ENCODE results near the gene MOB2. TPM values are rescaled to one million over a fixed set of nuclear protein-coding genes. Genes with fewer than 3 reads are reported as not detected.

The MOB2 gene
- total and polyA plus RNA-seq, 2 of the 13 experiments (the other 11 are each of a cell fraction or from before 2014, with no cell fraction given) = 21.8 to 27.7 TPM

DNA sequence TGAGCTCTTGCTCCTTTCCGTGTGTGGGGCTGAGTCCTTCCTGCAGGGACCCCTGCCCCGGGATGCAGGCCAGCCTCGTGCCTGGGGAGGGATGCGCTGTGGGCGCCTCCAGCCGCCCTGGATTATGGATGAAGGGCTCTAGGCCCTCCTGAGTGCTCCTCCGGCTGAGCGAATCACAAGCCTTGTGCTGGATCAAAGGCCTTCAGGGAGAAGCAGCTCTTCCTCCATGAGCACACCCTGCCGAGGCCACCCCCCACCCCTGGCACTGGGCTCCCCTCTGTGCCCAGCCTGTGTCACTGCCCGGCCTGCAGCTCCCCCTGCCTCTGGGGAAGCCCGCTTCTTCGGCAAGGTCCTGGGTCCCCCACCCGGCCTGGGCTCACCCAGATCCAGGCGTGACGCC lies 53.0 kb downstream of the MOB2 start:
- WGBS (ENCODE audit: low lambda C conversion rate) = 64% methylated on average over 6 of the region's 15 CpGs

More for the DNA sequence above, 53.0 kb downstream of the MOB2 start:
- no TSS peak for BruUV-seq (replicated peaks)
- in situ Hi-C loops (cut with HindIII; ENCODE audit: extremely low pct_ligation_motif_present, low pct_unique_long_range_greater_than_20kb) = no loop called here
- TF ChIP-seq, protein P1, sequence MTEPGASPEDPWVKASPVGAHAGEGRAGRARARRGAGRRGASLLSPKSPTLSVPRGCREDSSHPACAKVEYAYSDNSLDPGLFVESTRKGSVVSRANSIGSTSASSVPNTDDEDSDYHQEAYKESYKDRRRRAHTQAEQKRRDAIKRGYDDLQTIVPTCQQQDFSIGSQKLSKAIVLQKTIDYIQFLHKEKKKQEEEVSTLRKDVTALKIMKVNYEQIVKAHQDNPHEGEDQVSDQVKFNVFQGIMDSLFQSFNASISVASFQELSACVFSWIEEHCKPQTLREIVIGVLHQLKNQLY (CRISPR knock-in tag; IDR thresholded peaks at IDR 0.05) = no peak
- TF ChIP-seq ZNF382 (CRISPR knock-in tag; IDR thresholded peaks at IDR 0.05; ENCODE audit: borderline replicate concordance) = no peak
- TF ChIP-seq ZNF850 (CRISPR knock-in tag; conservative IDR thresholded peaks at IDR 0.05) = no peak
- no peak for TF ChIP-seq CBX2 (IDR thresholded peaks at IDR 0.05; ENCODE audit: low read depth, low read length)
- no peak for TF ChIP-seq CBX2 (CRISPR knock-in tag; IDR thresholded peaks at IDR 0.05; ENCODE audit: low read depth)
- TF ChIP-seq ELF4 (CRISPR knock-in tag; IDR thresholded peaks at IDR 0.05; ENCODE audit: borderline replicate concordance) = no peak
- TF ChIP-seq KDM1A (CRISPR knock-in tag; IDR thresholded peaks at IDR 0.05) = no peak
- TF ChIP-seq SIN3A (IDR thresholded peaks at IDR 0.05; ENCODE audit: borderline replicate concordance, low read depth, low read length) = no peak
- no peak for TF ChIP-seq ZSCAN29 (CRISPR knock-in tag; conservative IDR thresholded peaks at IDR 0.05)
- TF ChIP-seq SMYD3 (CRISPR knock-in tag; IDR thresholded peaks at IDR 0.05) = no peak
- TF ChIP-seq, protein P2, sequence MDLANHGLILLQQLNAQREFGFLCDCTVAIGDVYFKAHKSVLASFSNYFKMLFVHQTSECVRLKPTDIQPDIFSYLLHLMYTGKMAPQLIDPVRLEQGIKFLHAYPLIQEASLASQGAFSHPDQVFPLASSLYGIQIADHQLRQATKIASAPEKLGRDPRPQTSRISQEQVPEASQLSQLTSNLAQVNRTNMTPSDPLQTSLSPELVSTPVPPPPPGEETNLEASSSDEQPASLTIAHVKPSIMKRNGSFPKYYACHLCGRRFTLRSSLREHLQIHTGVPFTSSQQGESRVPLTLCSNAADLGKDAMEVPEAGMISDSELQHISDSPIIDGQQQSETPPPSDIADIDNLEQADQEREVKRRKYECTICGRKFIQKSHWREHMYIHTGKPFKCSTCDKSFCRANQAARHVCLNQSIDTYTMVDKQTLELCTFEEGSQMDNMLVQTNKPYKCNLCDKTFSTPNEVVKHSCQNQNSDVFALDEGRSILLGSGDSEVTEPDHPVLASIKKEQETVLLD (CRISPR knock-in tag; IDR thresholded peaks at IDR 0.05; ENCODE audit: low read depth) = no peak
- no peak for TF ChIP-seq GATAD1 (CRISPR knock-in tag; IDR thresholded peaks at IDR 0.05)
- TF ChIP-seq REL (CRISPR knock-in tag; conservative IDR thresholded peaks at IDR 0.05) = no peak
- TF ChIP-seq CREB1 (IDR thresholded peaks at IDR 0.05) = no peak
- no peak for TF ChIP-seq CREB1 (CRISPR knock-in tag; IDR thresholded peaks at IDR 0.05)
- TF ChIP-seq ZNF782 (CRISPR knock-in tag; IDR thresholded peaks at IDR 0.05; ENCODE audit: borderline replicate concordance) = no peak
- TF ChIP-seq HMGA1 (CRISPR knock-in tag; conservative IDR thresholded peaks at IDR 0.05) = no peak
- TF ChIP-seq ZNF232 (CRISPR knock-in tag; IDR thresholded peaks at IDR 0.05; ENCODE audit: borderline replicate concordance) = no peak
- TF ChIP-seq ZNF180 (CRISPR knock-in tag; IDR thresholded peaks at IDR 0.05; ENCODE audit: borderline replicate concordance, low read depth) = no peak
- TF ChIP-seq ZNF383 (CRISPR knock-in tag; IDR thresholded peaks at IDR 0.05; ENCODE audit: borderline replicate concordance) = no peak
- TF ChIP-seq TOE1 (CRISPR knock-in tag; IDR thresholded peaks at IDR 0.05) = no peak
- FAIRE-seq (no peak), DNase-seq (ENCODE audit: low spot score) (no peak), ATAC-seq (no peak)
- peaks cover 0 to 8% of the 10 kb centered on the region in 2 experiments; a peak in 2 of 5 replicates for H3K27me3 ChIP-seq (ENCODE audit: control insufficient read depth in 1 of 2, insufficient read depth in 2 of 2, low read length in 2 of 2)
- no peak overlapping the region for H3K4me3 ChIP-seq (replicated peaks in 1 of 3; ENCODE audit: insufficient read depth in 1 of 3, low read depth in 2 of 3, low read length in 3 of 3)
- H2AFZ ChIP-seq (ENCODE audit: low read length) = no peak overlapping the region
- H3K27ac ChIP-seq (ENCODE audit: extremely low read length, insufficient read depth, low read length) = no peak overlapping the region
- no peaks in the 10 kb centered on the region for H3K4me1 ChIP-seq (ENCODE audit: insufficient read depth, low read length)
- CTCF ChIA-PET (ENCODE audit: low intra/inter-chr PET ratio, low total read pairs) = no interaction called here
- H3K9ac ChIP-seq (ENCODE audit: insufficient read depth, low read depth, low read length) = no peak overlapping the region
- H3K9me3 ChIP-seq (ENCODE audit: low read length) = no peaks in the 10 kb centered on the region
- peaks cover 8% of the 10 kb centered on the region; the same call in 1 of the 2 replicates for H4K20me1 ChIP-seq (ENCODE audit: insufficient read depth, low read length)
- H3K79me2 ChIP-seq (ENCODE audit: insufficient read depth, low read length) = no peaks in the 10 kb centered on the region
- H3K36me3 ChIP-seq (replicated peaks in 1 of 2; ENCODE audit: control insufficient read depth in 1 of 2, insufficient read depth in 2 of 2, low read length in 2 of 2) = no peaks in the 10 kb centered on the region
- POLR2A ChIA-PET = no interaction called here
- H3K4me2 ChIP-seq (ENCODE audit: low read depth, low read length) = no peak overlapping the region
- intact Hi-C loops (cut with micrococcal nuclease; ENCODE audit: unreplicated experiment) = no loop called here
